T-helper 2 cell treated with Interferon-gamma antibody and Interleukin-4, amounts not matched to agents 5 μg/mL and 100 μg/mL, for 36 hours (primary cell): Measurements from ENCODE around the gene SHROOM3.

Experiments used
- DNase-seq: peaks from one replicate; pipeline ENCODE4 v3.0.0; 2021; ENCODE audit warnings: low spot score
- H3K27ac Mint-ChIP-seq: one replicate; pipeline ENCODE4 v1.8.0; 2021; ENCODE audit warnings: mild to moderate bottlenecking, mixed read lengths
- H3K27me3 Mint-ChIP-seq: one replicate; pipeline ENCODE4 v1.8.0; 2021; ENCODE audit warnings: low read depth, mixed read lengths
- H3K36me3 Mint-ChIP-seq: one replicate; pipeline ENCODE4 v1.8.0; 2021; ENCODE audit warnings: low read depth, mixed read lengths
- H3K4me1 Mint-ChIP-seq: one replicate; pipeline ENCODE4 v1.8.0; 2021; ENCODE audit warnings: low read depth, mixed read lengths
- H3K4me3 Mint-ChIP-seq: one replicate; pipeline ENCODE4 v1.8.0; 2022; ENCODE audit warnings: mild to moderate bottlenecking, moderate library complexity, mixed read lengths
- H3K9me3 Mint-ChIP-seq: one replicate; pipeline ENCODE4 v1.8.0; 2021; ENCODE audit warnings: mixed read lengths

The SHROOM3 gene

DNA sequence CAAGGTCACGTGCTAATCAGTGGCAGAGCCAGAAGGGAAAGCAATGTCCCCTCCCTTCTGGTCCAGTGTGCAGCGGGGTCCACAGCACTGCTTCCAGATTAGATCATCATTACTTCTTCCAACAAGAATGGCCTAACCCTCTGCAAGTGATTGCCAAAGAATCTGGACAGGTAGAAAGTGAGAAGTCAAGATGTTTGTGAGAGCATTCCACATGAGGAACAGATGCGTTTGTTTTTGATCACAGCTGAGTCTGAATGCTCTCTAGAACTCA lies 147.7 kb downstream of the SHROOM3 start:
- DNase-seq = no peak
- Mint-ChIP-seq H3K27ac (no peak overlapping the region), H3K36me3 (no peaks in the 10 kb centered on the region), H3K4me1 (no peaks in the 10 kb centered on the region), H3K27me3 (peaks cover 47% of the 10 kb centered on the region), H3K9me3 (no peaks in the 10 kb centered on the region), H3K4me3 (no peak overlapping the region)

- no peaks in the 10 kb centered on the region for H3K9me3 Mint-ChIP-seq
- no peaks in the 10 kb centered on the region for H3K36me3 Mint-ChIP-seq
- no peak overlapping the region for H3K4me3 Mint-ChIP-seq
- no peak for DNase-seq
- H3K4me1 Mint-ChIP-seq = no peaks in the 10 kb centered on the region
- peaks cover 55% of the 10 kb centered on the region for H3K27me3 Mint-ChIP-seq
- no peak overlapping the region for H3K27ac Mint-ChIP-seq
Observed at GRCh38 chr4:76584241-76585152, 149.5 kb downstream of the SHROOM3 start.

- no peak for DNase-seq
- H3K27me3 Mint-ChIP-seq = peaks cover 58% of the 10 kb centered on the region
Observed at GRCh38 chr4:76585272-76585671, 150.2 kb downstream of the SHROOM3 start.

GRCh38 chr4:76585897-76586360 lies 150.9 kb downstream of the SHROOM3 start:
- H3K9me3 Mint-ChIP-seq = no peaks in the 10 kb centered on the region
- no peak overlapping the region for H3K27ac Mint-ChIP-seq
- no peaks in the 10 kb centered on the region for H3K36me3 Mint-ChIP-seq
- no peak for DNase-seq
- H3K27me3 Mint-ChIP-seq = peaks cover 62% of the 10 kb centered on the region
- no peak overlapping the region for H3K4me3 Mint-ChIP-seq
- H3K4me1 Mint-ChIP-seq = no peaks in the 10 kb centered on the region

More at GRCh38 chr4:76585272-76585671, 150.2 kb downstream of the SHROOM3 start:
- Mint-ChIP-seq H3K9me3 (no peaks in the 10 kb centered on the region), H3K36me3 (no peaks in the 10 kb centered on the region), H3K27ac (no peak overlapping the region), H3K4me3 (no peak overlapping the region), H3K4me1 (no peaks in the 10 kb centered on the region)

- no peak overlapping the region for H3K4me3 Mint-ChIP-seq
- DNase-seq = no peak
- no peaks in the 10 kb centered on the region for H3K9me3 Mint-ChIP-seq
- H3K4me1 Mint-ChIP-seq = no peaks in the 10 kb centered on the region
- no peaks in the 10 kb centered on the region for H3K36me3 Mint-ChIP-seq
- H3K27ac Mint-ChIP-seq = no peak overlapping the region
- H3K27me3 Mint-ChIP-seq = peaks cover 51% of the 10 kb centered on the region
Observed at GRCh38 chr4:76588274-76588673, 153.2 kb downstream of the SHROOM3 start.

- no peak overlapping the region for H3K4me3 Mint-ChIP-seq
- H3K4me1 Mint-ChIP-seq = no peaks in the 10 kb centered on the region
- H3K9me3 Mint-ChIP-seq = no peaks in the 10 kb centered on the region
- H3K36me3 Mint-ChIP-seq = no peaks in the 10 kb centered on the region
- no peak for DNase-seq
- H3K27me3 Mint-ChIP-seq = peaks cover 50% of the 10 kb centered on the region
- H3K27ac Mint-ChIP-seq = no peak overlapping the region
Observed at GRCh38 chr4:76589402-76589801, 154.4 kb downstream of the SHROOM3 start.

DNA sequence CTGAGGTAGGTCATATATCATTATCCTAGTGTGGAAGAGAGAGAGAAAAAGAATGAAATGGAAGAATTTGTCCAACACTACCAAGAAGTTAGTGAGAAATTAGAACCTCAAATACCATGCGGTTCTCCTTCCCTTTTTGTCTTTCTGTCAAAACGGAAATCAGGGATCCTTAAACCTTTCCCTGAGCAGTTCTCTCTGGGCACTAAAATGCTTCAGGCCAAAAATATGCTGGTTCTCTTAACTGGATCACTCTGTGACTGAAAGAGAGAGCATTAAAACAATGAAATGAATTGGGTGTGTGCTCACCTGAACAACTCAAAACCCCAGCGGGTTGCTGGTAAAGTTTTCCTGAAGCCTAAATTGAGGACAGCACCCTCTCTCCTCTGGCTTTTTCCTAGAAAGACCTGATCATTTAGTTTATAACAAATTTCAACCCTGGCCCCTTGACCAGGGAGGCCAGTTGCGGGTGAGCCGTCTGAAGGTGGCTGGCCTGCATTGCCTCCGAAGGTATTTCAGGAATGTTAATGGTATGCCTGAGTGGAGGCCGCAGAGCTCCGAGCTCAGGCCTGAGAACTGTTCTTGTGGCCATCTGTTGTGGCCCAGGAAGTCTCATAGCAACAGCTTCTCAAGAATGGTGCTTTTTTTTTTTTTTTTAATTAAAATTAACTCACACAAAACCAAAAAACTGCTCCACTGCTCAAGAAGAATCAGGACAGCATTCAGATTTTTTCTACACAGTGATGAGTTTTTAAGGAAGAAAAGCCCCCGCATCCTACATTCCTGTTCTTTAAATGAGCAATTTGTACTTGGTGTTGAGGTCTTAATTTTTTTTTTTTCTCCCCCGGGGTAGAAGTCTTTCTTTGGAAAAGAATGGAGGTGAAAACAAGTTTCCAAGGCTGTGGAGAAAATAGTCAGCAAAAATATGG lies 155.1 kb downstream of the SHROOM3 start:
- H3K27ac Mint-ChIP-seq = no peak overlapping the region
- H3K4me3 Mint-ChIP-seq = no peak overlapping the region
- H3K27me3 Mint-ChIP-seq = peaks cover 42% of the 10 kb centered on the region
- no peaks in the 10 kb centered on the region for H3K36me3 Mint-ChIP-seq
- H3K9me3 Mint-ChIP-seq = no peaks in the 10 kb centered on the region
- H3K4me1 Mint-ChIP-seq = no peaks in the 10 kb centered on the region
- DNase-seq = no peak

DNA sequence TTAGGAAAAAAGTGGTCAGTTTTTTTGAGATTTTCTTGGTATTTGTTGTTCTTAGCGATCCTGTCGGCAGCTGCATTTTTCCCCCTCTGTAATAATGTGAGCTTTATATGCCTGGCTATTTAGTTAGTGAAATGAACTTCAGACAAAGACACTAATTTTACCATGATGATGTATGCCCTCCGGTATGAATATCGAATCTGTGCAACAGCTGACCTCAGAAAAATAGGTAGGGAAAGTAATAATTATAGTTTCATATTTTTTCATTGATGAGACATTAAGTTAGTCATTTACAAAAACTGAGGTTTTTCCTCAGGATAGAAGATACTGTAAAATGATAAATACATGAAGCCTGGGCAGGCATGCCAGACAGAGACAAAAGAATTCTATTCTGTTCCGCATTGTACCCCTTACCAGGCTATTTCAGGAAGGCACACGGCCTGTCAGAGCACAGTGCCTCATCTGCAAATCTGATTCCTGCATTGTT lies 155.8 kb downstream of the SHROOM3 start:
- no peaks in the 10 kb centered on the region for H3K9me3 Mint-ChIP-seq
- no peak overlapping the region for H3K27ac Mint-ChIP-seq

GRCh38 chr4:76591992-76592391 lies 157.0 kb downstream of the SHROOM3 start:
- Mint-ChIP-seq H3K9me3 (no peaks in the 10 kb centered on the region), H3K27ac (no peak overlapping the region), H3K27me3 (peaks cover 25% of the 10 kb centered on the region), H3K36me3 (no peaks in the 10 kb centered on the region), H3K4me1 (no peaks in the 10 kb centered on the region), H3K4me3 (no peak overlapping the region)
- no peak for DNase-seq

More for the DNA sequence above, 155.8 kb downstream of the SHROOM3 start:
- H3K4me1 Mint-ChIP-seq = no peaks in the 10 kb centered on the region
- DNase-seq = no peak
- peaks cover 35% of the 10 kb centered on the region for H3K27me3 Mint-ChIP-seq
- no peak overlapping the region for H3K4me3 Mint-ChIP-seq
- no peaks in the 10 kb centered on the region for H3K36me3 Mint-ChIP-seq

DNA sequence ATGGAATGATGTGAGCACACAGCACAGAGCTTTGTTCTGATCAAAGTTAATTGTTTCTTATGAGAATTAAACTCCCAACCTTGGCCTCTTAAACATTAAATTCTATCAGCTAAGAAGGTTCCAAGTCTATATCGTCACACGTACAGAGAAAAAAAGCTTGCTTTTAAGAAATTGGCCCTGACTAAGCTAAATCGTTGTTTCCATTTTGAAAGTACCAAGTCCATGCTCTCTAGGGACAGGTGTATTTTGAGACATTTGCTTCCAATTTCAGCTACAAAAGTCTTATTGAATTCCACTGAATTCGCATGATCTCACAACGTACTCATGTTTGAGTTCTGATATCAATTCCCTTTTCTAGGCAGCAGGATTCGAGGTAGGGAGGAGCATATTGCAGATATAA lies 157.4 kb downstream of the SHROOM3 start:
- Mint-ChIP-seq H3K9me3 (no peaks in the 10 kb centered on the region), H3K4me1 (no peaks in the 10 kb centered on the region), H3K27me3 (peaks cover 22% of the 10 kb centered on the region), H3K27ac (no peak overlapping the region), H3K4me3 (no peak overlapping the region), H3K36me3 (no peaks in the 10 kb centered on the region)
- no peak for DNase-seq

GRCh38 chr4:76594173-76594572 lies 159.1 kb downstream of the SHROOM3 start:
- no peak overlapping the region for H3K4me3 Mint-ChIP-seq
- DNase-seq = no peak
- H3K36me3 Mint-ChIP-seq = no peaks in the 10 kb centered on the region
- H3K9me3 Mint-ChIP-seq = no peaks in the 10 kb centered on the region
- peaks cover 15% of the 10 kb centered on the region for H3K27me3 Mint-ChIP-seq
- no peaks in the 10 kb centered on the region for H3K4me1 Mint-ChIP-seq
- no peak overlapping the region for H3K27ac Mint-ChIP-seq

DNA sequence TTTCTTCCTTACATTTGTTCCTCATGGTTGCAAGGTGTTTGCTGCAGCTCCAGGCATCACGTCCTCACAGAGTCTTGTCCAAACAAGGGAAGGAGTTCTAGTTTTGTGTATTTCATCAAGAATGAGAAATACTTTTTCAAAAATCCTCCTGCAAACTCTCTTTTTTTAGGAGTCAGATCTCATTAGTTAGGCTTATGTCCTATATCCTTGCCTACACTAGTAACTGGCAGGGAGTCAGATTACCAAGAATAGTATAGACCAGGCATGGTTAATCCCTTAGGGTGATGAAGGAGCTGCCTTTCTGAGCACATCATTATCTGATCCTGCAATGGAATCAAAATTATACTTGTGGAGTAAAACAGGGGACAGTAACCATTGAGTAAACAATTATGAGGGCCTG lies 160.4 kb downstream of the SHROOM3 start:
- Mint-ChIP-seq H3K4me1 (no peaks in the 10 kb centered on the region), H3K36me3 (no peaks in the 10 kb centered on the region), H3K27me3 (peaks cover 11% of the 10 kb centered on the region), H3K27ac (no peak overlapping the region), H3K9me3 (no peaks in the 10 kb centered on the region), H3K4me3 (no peak overlapping the region)
- DNase-seq = no peak

- Mint-ChIP-seq H3K4me3 (no peak overlapping the region), H3K27ac (no peak overlapping the region), H3K9me3 (no peaks in the 10 kb centered on the region), H3K36me3 (no peaks in the 10 kb centered on the region), H3K4me1 (no peaks in the 10 kb centered on the region), H3K27me3 (peaks cover 7% of the 10 kb centered on the region)
- DNase-seq = no peak
Observed at GRCh38 chr4:76596713-76597112, 161.7 kb downstream of the SHROOM3 start.

- H3K27ac Mint-ChIP-seq = no peak overlapping the region
- H3K9me3 Mint-ChIP-seq = no peaks in the 10 kb centered on the region
- peaks cover 7% of the 10 kb centered on the region for H3K27me3 Mint-ChIP-seq
- DNase-seq = no peak
- no peaks in the 10 kb centered on the region for H3K36me3 Mint-ChIP-seq
- no peak overlapping the region for H3K4me3 Mint-ChIP-seq
- H3K4me1 Mint-ChIP-seq = no peaks in the 10 kb centered on the region
Observed at GRCh38 chr4:76597423-76597979, 162.5 kb downstream of the SHROOM3 start.
